Measurements from ENCODE around the gene CLPTM1L.

CLPTM1L gene

GRCh38 chr5:1315018-1315708, 29.7 kb downstream of the CLPTM1L start:
- H2AK5ac ChIP-seq (ENCODE audit: low read length, severe bottlenecking), result no peak overlapping the region
- DNase-seq, result no peak

GRCh38 chr5:1314564-1314982, 30.3 kb downstream of the CLPTM1L start:
- Histone ChIP-seq H2BK5ac (ENCODE audit: low read depth, low read length, poor library complexity, severe bottlenecking) (no peak overlapping the region), H2BK15ac (ENCODE audit: low read depth, poor library complexity, severe bottlenecking) (no peak overlapping the region), H3K4me3 (ENCODE audit: insufficient read depth in 1 of 2, low read depth in 1 of 2, low read length in 2 of 2) (no peak overlapping the region), H4K8ac (ENCODE audit: low read length) (no peak overlapping the region), H2BK12ac (ENCODE audit: low read length in 2 of 2) (no peak overlapping the region), H3K14ac (ENCODE audit: low read length in 2 of 2) (no peak overlapping the region), H2BK120ac (ENCODE audit: low read depth, low read length) (no peak overlapping the region), H3K9me3 (ENCODE audit: control insufficient read depth, low read length) (peaks cover 4% of the 10 kb centered on the region), H3K9ac (ENCODE audit: low read length) (no peak overlapping the region), H3K18ac (ENCODE audit: low read depth in 1 of 2, low read length in 2 of 2) (no peak overlapping the region), H3K36me3 (ENCODE audit: control insufficient read depth in 1 of 2, insufficient read depth in 2 of 2, low read depth in 1 of 2, low read length in 2 of 2) (peaks cover 22% of the 10 kb centered on the region in 2 experiments), H3K4ac (ENCODE audit: low read depth in 1 of 2, low read length in 2 of 2) (no peak overlapping the region), H2AK5ac (ENCODE audit: low read length, severe bottlenecking) (no peak overlapping the region), H3K4me2 (ENCODE audit: low read length, poor library complexity, severe bottlenecking) (no peak overlapping the region), H3K27ac (ENCODE audit: low read length, poor library complexity, severe bottlenecking) (no peak overlapping the region), H3K27me3 (ENCODE audit: control insufficient read depth in 1 of 2, insufficient read depth in 1 of 2, low read length in 2 of 2) (peaks cover 0 to 35% of the 10 kb centered on the region in 2 experiments), H4K91ac (ENCODE audit: low read length) (no peak overlapping the region), H3K23ac (ENCODE audit: low read length in 2 of 2) (no peak overlapping the region), H3K4me1 (ENCODE audit: control insufficient read depth, insufficient read depth, low read depth, low read length) (peaks cover 10% of the 10 kb centered on the region), H2AFZ (ENCODE audit: low read depth, low read length) (no peak overlapping the region), H3K79me1 (replicated peaks; ENCODE audit: low read length, poor library complexity, severe bottlenecking) (peaks cover 3% of the 10 kb centered on the region)
- 92% methylated on average over 13 of the region's 13 CpGs for WGBS
- DNase-seq, result no peak

More at GRCh38 chr5:1315018-1315708, 29.7 kb downstream of the CLPTM1L start:
- Histone ChIP-seq H3K18ac (ENCODE audit: low read depth in 1 of 2, low read length in 2 of 2) (no peak overlapping the region), H3K23ac (ENCODE audit: low read length in 2 of 2) (no peak overlapping the region), H3K9ac (ENCODE audit: low read length) (no peak overlapping the region), H3K4me3 (ENCODE audit: insufficient read depth in 1 of 2, low read depth in 1 of 2, low read length in 2 of 2) (no peak overlapping the region), H3K9me3 (ENCODE audit: control insufficient read depth, low read length) (peaks cover 4% of the 10 kb centered on the region), H2BK15ac (ENCODE audit: low read depth, poor library complexity, severe bottlenecking) (no peak overlapping the region), H4K8ac (ENCODE audit: low read length) (no peak overlapping the region), H3K27me3 (ENCODE audit: control insufficient read depth in 1 of 2, insufficient read depth in 1 of 2, low read length in 2 of 2) (peaks cover 0 to 35% of the 10 kb centered on the region in 2 experiments), H2BK120ac (ENCODE audit: low read depth, low read length) (no peak overlapping the region), H3K14ac (ENCODE audit: low read length in 2 of 2) (no peak overlapping the region), H2BK5ac (ENCODE audit: low read depth, low read length, poor library complexity, severe bottlenecking) (no peak overlapping the region), H2BK12ac (ENCODE audit: low read length in 2 of 2) (no peak overlapping the region), H3K4ac (ENCODE audit: low read depth in 1 of 2, low read length in 2 of 2) (no peak overlapping the region), H3K79me1 (replicated peaks; ENCODE audit: low read length, poor library complexity, severe bottlenecking) (peaks cover 8% of the 10 kb centered on the region), H3K36me3 (ENCODE audit: control insufficient read depth in 1 of 2, insufficient read depth in 2 of 2, low read depth in 1 of 2, low read length in 2 of 2) (peaks cover 28% of the 10 kb centered on the region in 2 experiments), H3K4me2 (ENCODE audit: low read length, poor library complexity, severe bottlenecking) (no peak overlapping the region), H3K27ac (ENCODE audit: low read length, poor library complexity, severe bottlenecking) (no peak overlapping the region), H2AFZ (ENCODE audit: low read depth, low read length) (no peak overlapping the region), H3K4me1 (ENCODE audit: control insufficient read depth, insufficient read depth, low read depth, low read length) (peaks cover 10% of the 10 kb centered on the region), H4K91ac (ENCODE audit: low read length) (no peak overlapping the region)
- 87% methylated on average over 13 of the region's 13 CpGs for WGBS

- DNase-seq, result no peak
- 88% methylated on average over 25 of the region's 25 CpGs for WGBS
- Histone ChIP-seq H3K27me3 (ENCODE audit: control insufficient read depth in 1 of 2, insufficient read depth in 1 of 2, low read length in 2 of 2) (peaks cover 0 to 44% of the 10 kb centered on the region in 2 experiments), H3K4me1 (ENCODE audit: control insufficient read depth, insufficient read depth, low read depth, low read length) (peaks cover 10% of the 10 kb centered on the region), H3K36me3 (ENCODE audit: control insufficient read depth in 1 of 2, insufficient read depth in 2 of 2, low read depth in 1 of 2, low read length in 2 of 2) (peaks cover 9 to 10% of the 10 kb centered on the region in 2 experiments), H3K27ac (ENCODE audit: low read length, poor library complexity, severe bottlenecking) (no peak overlapping the region), H3K9me3 (ENCODE audit: control insufficient read depth, low read length) (peaks cover 4% of the 10 kb centered on the region), H3K14ac (ENCODE audit: low read length in 2 of 2) (no peak overlapping the region), H2BK12ac (ENCODE audit: low read length in 2 of 2) (no peak overlapping the region), H3K79me1 (replicated peaks; ENCODE audit: low read length, poor library complexity, severe bottlenecking) (no peaks in the 10 kb centered on the region), H2BK15ac (ENCODE audit: low read depth, poor library complexity, severe bottlenecking) (no peak overlapping the region), H3K23ac (ENCODE audit: low read length in 2 of 2) (no peak overlapping the region), H3K4ac (ENCODE audit: low read depth in 1 of 2, low read length in 2 of 2) (no peak overlapping the region), H4K8ac (ENCODE audit: low read length) (no peak overlapping the region), H2AK5ac (ENCODE audit: low read length, severe bottlenecking) (no peak overlapping the region), H2AFZ (ENCODE audit: low read depth, low read length) (no peak overlapping the region), H3K9ac (ENCODE audit: low read length) (no peak overlapping the region), H4K91ac (ENCODE audit: low read length) (peak overlapping the region; percentile 6), H2BK120ac (ENCODE audit: low read depth, low read length) (no peak overlapping the region), H2BK5ac (ENCODE audit: low read depth, low read length, poor library complexity, severe bottlenecking) (no peak overlapping the region), H3K4me3 (ENCODE audit: insufficient read depth in 1 of 2, low read depth in 1 of 2, low read length in 2 of 2) (no peak overlapping the region), H3K4me2 (ENCODE audit: low read length, poor library complexity, severe bottlenecking) (no peak overlapping the region), H3K18ac (ENCODE audit: low read depth in 1 of 2, low read length in 2 of 2) (no peak overlapping the region)
These were observed 31.7 kb downstream of the CLPTM1L start for GRCh38 chr5:1312993-1313833.

- Histone ChIP-seq H3K4ac (ENCODE audit: low read depth in 1 of 2, low read length in 2 of 2) (no peak overlapping the region), H3K23ac (ENCODE audit: low read length in 2 of 2) (no peak overlapping the region), H3K4me1 (ENCODE audit: control insufficient read depth, insufficient read depth, low read depth, low read length) (peaks cover 10% of the 10 kb centered on the region), H3K14ac (ENCODE audit: low read length in 2 of 2) (no peak overlapping the region), H3K27me3 (ENCODE audit: control insufficient read depth in 1 of 2, insufficient read depth in 1 of 2, low read length in 2 of 2) (peaks cover 0 to 44% of the 10 kb centered on the region in 2 experiments), H3K9ac (ENCODE audit: low read length) (no peak overlapping the region), H3K4me2 (ENCODE audit: low read length, poor library complexity, severe bottlenecking) (no peak overlapping the region), H3K79me1 (replicated peaks; ENCODE audit: low read length, poor library complexity, severe bottlenecking) (no peaks in the 10 kb centered on the region), H4K91ac (ENCODE audit: low read length) (no peak overlapping the region), H4K8ac (ENCODE audit: low read length) (no peak overlapping the region), H3K4me3 (ENCODE audit: insufficient read depth in 1 of 2, low read depth in 1 of 2, low read length in 2 of 2) (no peak overlapping the region), H3K27ac (ENCODE audit: low read length, poor library complexity, severe bottlenecking) (no peak overlapping the region), H3K9me3 (ENCODE audit: control insufficient read depth, low read length) (peaks cover 4% of the 10 kb centered on the region), H2AK5ac (ENCODE audit: low read length, severe bottlenecking) (no peak overlapping the region), H3K36me3 (ENCODE audit: control insufficient read depth in 1 of 2, insufficient read depth in 2 of 2, low read depth in 1 of 2, low read length in 2 of 2) (peaks cover under 1 to 4% of the 10 kb centered on the region in 2 experiments), H3K18ac (ENCODE audit: low read depth in 1 of 2, low read length in 2 of 2) (no peak overlapping the region), H2BK5ac (ENCODE audit: low read depth, low read length, poor library complexity, severe bottlenecking) (no peak overlapping the region), H2BK120ac (ENCODE audit: low read depth, low read length) (no peak overlapping the region), H2BK15ac (ENCODE audit: low read depth, poor library complexity, severe bottlenecking) (no peak overlapping the region), H2BK12ac (ENCODE audit: low read length in 2 of 2) (no peak overlapping the region), H2AFZ (ENCODE audit: low read depth, low read length) (no peak overlapping the region)
- WGBS, result 83% methylated on average over 7 of the region's 7 CpGs
- no peak for DNase-seq
These were observed 32.7 kb downstream of the CLPTM1L start for GRCh38 chr5:1312206-1312605.

Measured in mesenchymal stem cell (in vitro differentiated cells and primary cell).